D341Med (cell line): ENCODE results near the gene SLC25A21.
"Not testable (repeated sequence)": the region's sequence is repeated elsewhere in the genome, so short reads cannot be mapped to it uniquely, and the experiment has no call there.

Experiments used
- DNase-seq: peaks from one replicate; pipeline ENCODE4 v3.0.0; 2012; ENCODE audit warnings: low spot score

Gene SLC25A21

GRCh38 chr14:37088356-37089215 is 83.8 kb downstream of the SLC25A21 start:
- DNase-seq: no peak

- no peak for DNase-seq
Observed at GRCh38 chr14:37087520-37087919, 84.9 kb downstream of the SLC25A21 start.

GRCh38 chr14:37083599-37083998 is 88.8 kb downstream of the SLC25A21 start:
- no peak for DNase-seq

- no peak for DNase-seq
Observed at GRCh38 chr14:37082449-37082848, 90.0 kb downstream of the SLC25A21 start.

GRCh38 chr14:37081856-37082255 is 90.5 kb downstream of the SLC25A21 start:
- DNase-seq: no peak

- no peak for DNase-seq
Observed at GRCh38 chr14:37081218-37081617, 91.2 kb downstream of the SLC25A21 start.

- DNase-seq: no peak
Observed at GRCh38 chr14:37078131-37078530, 94.3 kb downstream of the SLC25A21 start.

- not testable (repeated sequence) for DNase-seq
Observed at GRCh38 chr14:37074320-37074719, 98.1 kb downstream of the SLC25A21 start.

GRCh38 chr14:37063467-37064240 is 108.8 kb downstream of the SLC25A21 start:
- DNase-seq: no peak

- DNase-seq: no peak
Observed at GRCh38 chr14:37062191-37062803, 110.1 kb downstream of the SLC25A21 start.

- no peak for DNase-seq
Observed at GRCh38 chr14:37061697-37062096, 110.7 kb downstream of the SLC25A21 start.

GRCh38 chr14:37060496-37061260 is 111.7 kb downstream of the SLC25A21 start:
- no peak for DNase-seq

GRCh38 chr14:37057776-37058175 is 114.6 kb downstream of the SLC25A21 start:
- DNase-seq: no peak

- no peak for DNase-seq
Observed at GRCh38 chr14:37056473-37056872, 115.9 kb downstream of the SLC25A21 start.

GRCh38 chr14:37054869-37055268 is 117.5 kb downstream of the SLC25A21 start:
- no peak for DNase-seq

- no peak for DNase-seq
Observed at GRCh38 chr14:37054144-37054543, 118.3 kb downstream of the SLC25A21 start.

GRCh38 chr14:37051680-37052079 is 120.7 kb downstream of the SLC25A21 start:
- DNase-seq: no peak

- DNase-seq: no peak
Observed at GRCh38 chr14:37051153-37051552, 121.3 kb downstream of the SLC25A21 start.

- no peak for DNase-seq
Observed at GRCh38 chr14:37048666-37049071, 123.7 kb downstream of the SLC25A21 start.

GRCh38 chr14:37047996-37048395 is 124.4 kb downstream of the SLC25A21 start:
- DNase-seq: no peak

GRCh38 chr14:37047226-37047625 is 125.2 kb downstream of the SLC25A21 start:
- no peak for DNase-seq

- DNase-seq: no peak
Observed at GRCh38 chr14:37046815-37047214, 125.6 kb downstream of the SLC25A21 start.
